ACC112 (cell line): Measurements from ENCODE around the gene PC.
A peak's percentile ranks its signal among the peaks of the same experiment; 100 is the strongest.

Experiments used
- H2AFZ ChIP-seq: fragments of 200-600 bp; sonication (generic); one replicate; pipeline ENCODE4 v1.6.0; 2017; ENCODE audit warnings: antibody characterized with exemption, low read length; ENCODE audit not compliant: unreplicated experiment
- H3K27ac ChIP-seq: fragments of 200-600 bp; sonication (generic); 2 replicates; pipeline ENCODE4 v1.5.1; 2014; ENCODE audit warnings: low read depth, mild to moderate bottlenecking, antibody characterized with exemption, low read length, moderate library complexity
- H3K27me3 ChIP-seq: fragments of 200-600 bp; sonication (generic); 2 replicates; pipeline ENCODE4 v1.6.1; 2014; ENCODE audit warnings: mild to moderate bottlenecking, antibody characterized with exemption, low read length, moderate library complexity, mixed read lengths; ENCODE audit not compliant: insufficient read depth
- H3K36me3 ChIP-seq: fragments of 200-600 bp; sonication (generic); 2 replicates; pipeline ENCODE4 v1.6.1; 2016; ENCODE audit warnings: mild to moderate bottlenecking, antibody characterized with exemption, low read length, moderate library complexity, mixed read lengths; ENCODE audit not compliant: insufficient read depth
- H3K4me1 ChIP-seq: fragments of 200-600 bp; sonication (generic); one replicate; pipeline ENCODE4 v1.6.1; 2016; ENCODE audit warnings: low read length, mixed read lengths; ENCODE audit not compliant: insufficient read depth, unreplicated experiment, control insufficient read depth
- H3K4me3 ChIP-seq: fragments of 200-600 bp; sonication (generic); 2 replicates; pipeline ENCODE4 v1.5.1; 2014; ENCODE audit warnings: mild to moderate bottlenecking, low read depth, low read length
- H3K79me2 ChIP-seq: fragments of 200-600 bp; sonication (generic); one replicate; pipeline ENCODE4 v1.6.0; 2016; ENCODE audit warnings: low read length; ENCODE audit not compliant: control insufficient read depth, unreplicated experiment, insufficient read depth

Gene PC

DNA sequence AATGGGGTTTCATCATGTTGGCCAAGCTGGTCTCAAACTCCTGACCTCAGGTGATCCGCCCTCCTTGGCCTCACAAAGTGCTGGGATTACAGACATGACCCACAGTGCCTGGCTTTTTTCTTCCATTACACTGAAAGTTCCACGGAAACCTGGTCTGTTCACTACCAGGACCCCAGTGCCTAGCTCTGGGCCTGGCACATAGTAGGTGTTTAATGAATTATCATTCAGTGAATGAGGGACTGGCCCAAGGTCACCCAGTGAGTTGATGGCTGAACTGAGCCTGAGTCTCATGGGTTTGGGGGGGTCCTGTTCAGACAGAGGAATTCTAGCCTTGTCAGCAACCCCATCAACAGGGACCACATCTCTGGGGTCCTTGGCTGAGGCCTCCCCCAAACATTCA is 20.0 kb upstream of the PC start:
- Histone ChIP-seq H3K4me1 (peaks cover 22% of the 10 kb centered on the region), H3K36me3 (peaks cover 3% of the 10 kb centered on the region; the same call in 1 of the 2 replicates), H3K4me3 (no peak overlapping the region), H3K27me3 (no peaks in the 10 kb centered on the region), H3K27ac (no peak overlapping the region), H2AFZ (no peak overlapping the region), H3K79me2 (no peaks in the 10 kb centered on the region)

DNA sequence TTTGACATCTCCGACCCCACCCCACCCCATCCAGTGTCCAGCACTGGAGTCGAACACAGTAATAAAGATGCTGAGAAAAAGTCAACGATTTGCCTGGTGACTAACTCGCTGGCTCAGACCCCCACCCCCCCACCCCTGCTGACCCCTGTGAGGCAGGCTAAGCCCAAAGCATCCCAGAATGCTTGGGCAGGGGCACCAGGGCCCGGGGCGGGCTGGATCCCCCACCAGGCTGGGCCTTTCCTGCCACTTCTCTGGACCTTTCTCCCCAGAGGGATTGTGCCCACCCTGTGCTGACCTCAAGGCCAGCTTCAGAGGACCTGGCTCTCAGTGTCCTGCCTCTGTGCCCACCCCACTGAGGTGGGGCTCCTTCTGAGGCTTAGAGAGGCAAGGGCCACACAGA is 18.7 kb upstream of the PC start:
- no peaks in the 10 kb centered on the region for H3K27me3 ChIP-seq
- no peak overlapping the region for H3K27ac ChIP-seq

DNA sequence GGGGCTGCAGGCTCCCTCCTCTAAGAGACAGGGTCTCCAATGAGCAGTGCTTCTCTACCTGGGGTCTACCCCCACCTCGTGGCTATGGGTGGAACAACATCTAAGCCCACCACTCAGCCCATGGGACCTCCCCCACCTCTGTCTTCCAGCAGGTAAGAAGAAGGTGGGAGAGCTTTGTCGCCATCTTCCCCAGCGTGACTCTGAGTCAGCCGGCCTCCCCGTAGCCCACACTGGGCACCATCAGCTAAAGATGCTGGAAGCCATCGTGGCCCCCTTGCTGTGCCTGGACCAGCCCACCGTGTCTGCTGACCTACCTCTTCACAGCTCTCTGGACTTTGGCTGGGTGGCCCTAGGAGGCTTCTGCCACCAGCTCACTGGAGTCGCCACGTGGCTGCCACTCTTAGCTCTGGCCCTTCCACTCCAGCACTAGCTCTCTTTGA is 17.9 kb upstream of the PC start:
- Histone ChIP-seq H3K36me3 (peaks cover 3% of the 10 kb centered on the region; the same call in 1 of the 2 replicates), H3K4me3 (no peak overlapping the region), H3K4me1 (peaks cover 22% of the 10 kb centered on the region), H2AFZ (no peak overlapping the region), H3K27ac (no peak overlapping the region), H3K27me3 (no peaks in the 10 kb centered on the region), H3K79me2 (no peaks in the 10 kb centered on the region)

More for the DNA sequence above, 18.7 kb upstream of the PC start:
- H2AFZ ChIP-seq: no peak overlapping the region
- no peak overlapping the region for H3K4me3 ChIP-seq
- H3K36me3 ChIP-seq: peaks cover 3% of the 10 kb centered on the region; the same call in 1 of the 2 replicates
- H3K79me2 ChIP-seq: no peaks in the 10 kb centered on the region
- peaks cover 19% of the 10 kb centered on the region for H3K4me1 ChIP-seq

DNA sequence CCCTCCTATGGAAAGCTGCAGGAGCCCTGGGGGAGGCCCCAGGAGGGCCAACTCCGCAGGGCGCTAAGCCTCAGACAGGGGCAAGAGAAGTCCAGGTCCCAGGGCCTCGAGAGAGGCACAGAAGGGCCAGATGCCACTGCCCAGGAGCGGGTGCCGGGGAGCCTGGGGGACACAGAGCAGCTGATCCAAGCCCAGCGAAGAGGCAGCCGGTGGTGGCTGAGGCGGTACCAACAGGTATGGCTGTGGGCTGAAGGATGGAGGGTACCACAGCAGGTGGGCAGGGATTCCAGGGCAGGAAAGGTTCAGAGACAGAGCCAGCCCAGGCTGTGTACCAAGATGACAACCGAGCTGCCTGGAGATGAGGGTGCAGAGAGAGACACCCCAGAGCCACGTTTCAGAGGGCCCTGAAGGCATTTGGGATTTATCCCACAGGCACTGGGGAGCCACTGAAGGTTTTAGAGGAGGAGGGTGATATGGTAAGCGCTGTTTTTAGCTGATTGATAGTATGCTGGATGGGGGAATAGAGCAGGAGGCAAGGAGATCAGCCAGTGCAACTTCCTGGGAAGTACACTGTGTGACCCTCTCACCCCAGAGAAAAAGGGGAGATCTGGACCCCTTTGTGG is 17.3 kb upstream of the PC start:
- no peak overlapping the region for H3K4me3 ChIP-seq
- no peaks in the 10 kb centered on the region for H3K27me3 ChIP-seq
- H3K27ac ChIP-seq: no peak overlapping the region
- H2AFZ ChIP-seq: no peak overlapping the region
- H3K79me2 ChIP-seq: no peaks in the 10 kb centered on the region
- H3K4me1 ChIP-seq: peaks cover 24% of the 10 kb centered on the region
- peaks cover 3% of the 10 kb centered on the region; the same call in 1 of the 2 replicates for H3K36me3 ChIP-seq

DNA sequence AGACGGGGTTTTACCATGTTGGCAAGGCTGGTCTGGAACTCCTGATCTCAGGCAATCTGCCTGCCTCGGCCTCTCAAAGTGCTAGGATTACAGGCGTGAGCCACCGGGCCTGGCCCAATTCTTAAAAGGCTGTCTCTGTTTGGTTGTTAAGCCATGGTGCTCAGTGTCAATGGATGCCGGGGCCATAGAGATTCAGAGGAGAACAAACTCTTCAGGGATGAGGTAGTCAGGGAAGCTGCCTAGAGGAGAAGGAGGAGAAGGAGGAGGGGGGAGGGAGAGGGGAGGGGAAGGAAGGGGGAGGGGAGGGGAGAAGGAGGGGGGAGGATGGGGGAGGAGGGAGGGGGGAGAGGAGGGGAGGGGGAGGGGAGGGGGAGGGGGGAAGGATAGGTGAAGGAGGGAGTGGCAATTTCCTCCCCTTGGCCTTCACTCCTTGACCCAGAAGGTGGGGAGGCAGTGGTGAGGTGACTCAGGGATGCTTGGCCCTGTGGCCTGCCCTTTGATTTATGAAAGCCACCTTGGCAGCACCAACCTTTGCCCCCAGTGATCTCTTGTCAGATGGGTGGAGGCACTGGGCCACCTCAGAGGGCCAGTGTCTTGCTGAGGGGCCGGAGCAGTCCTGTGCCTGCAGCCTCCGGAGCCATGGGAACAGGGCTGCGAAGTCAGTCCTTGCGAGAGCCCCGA is 16.7 kb upstream of the PC start, which contains the start of gene C11orf86:
TSS of gene C11orf86 (plus strand) at position 581 of the 681 bp plus-strand sequence. CDS start at position 640, 59 bp downstream.
- Histone ChIP-seq H3K79me2 (no peaks in the 10 kb centered on the region), H3K36me3 (peaks cover 3% of the 10 kb centered on the region; the same call in 1 of the 2 replicates), H2AFZ (no peak within 1 kb of the TSS), H3K27me3 (no peaks in the 10 kb centered on the region), H3K4me3 (no peak within 1 kb of the TSS), H3K27ac (no peak within 1 kb of the TSS), H3K4me1 (peaks cover 31% of the 10 kb centered on the region)

DNA sequence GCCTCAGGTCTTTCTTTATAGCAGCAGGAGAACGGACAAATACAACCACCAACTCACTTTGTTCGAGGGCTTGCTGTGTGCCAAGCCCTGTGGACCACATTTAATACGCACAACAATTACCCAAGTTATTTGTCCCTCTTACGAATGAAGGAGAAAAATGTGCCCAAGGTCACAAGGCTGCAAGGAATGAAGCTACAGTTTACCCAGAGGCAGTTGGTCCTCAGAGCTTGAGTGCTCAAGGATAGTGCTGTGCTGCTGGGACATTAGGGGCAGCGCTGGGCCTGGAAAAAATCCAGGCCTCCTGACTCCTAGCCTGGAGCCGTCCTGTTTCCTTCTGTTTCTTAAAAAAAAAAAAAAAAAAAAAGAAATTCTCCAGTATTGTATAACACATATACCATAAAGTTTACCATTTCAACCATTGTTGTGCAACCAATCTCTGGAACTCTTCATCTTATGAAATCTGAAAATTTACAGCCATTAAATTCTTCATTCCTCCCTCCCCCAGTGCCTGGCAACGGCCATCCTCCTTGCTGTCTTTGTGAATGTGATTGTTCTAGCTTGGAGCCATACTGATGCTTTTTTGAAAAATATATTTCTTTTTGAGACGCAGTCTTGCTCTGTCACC is 15.9 kb upstream of the PC start:
- Histone ChIP-seq H3K27me3 (no peaks in the 10 kb centered on the region), H3K4me3 (no peak overlapping the region), H3K36me3 (no peaks in the 10 kb centered on the region), H3K27ac (no peak overlapping the region), H2AFZ (no peak overlapping the region), H3K4me1 (peaks cover 36% of the 10 kb centered on the region), H3K79me2 (no peaks in the 10 kb centered on the region)

DNA sequence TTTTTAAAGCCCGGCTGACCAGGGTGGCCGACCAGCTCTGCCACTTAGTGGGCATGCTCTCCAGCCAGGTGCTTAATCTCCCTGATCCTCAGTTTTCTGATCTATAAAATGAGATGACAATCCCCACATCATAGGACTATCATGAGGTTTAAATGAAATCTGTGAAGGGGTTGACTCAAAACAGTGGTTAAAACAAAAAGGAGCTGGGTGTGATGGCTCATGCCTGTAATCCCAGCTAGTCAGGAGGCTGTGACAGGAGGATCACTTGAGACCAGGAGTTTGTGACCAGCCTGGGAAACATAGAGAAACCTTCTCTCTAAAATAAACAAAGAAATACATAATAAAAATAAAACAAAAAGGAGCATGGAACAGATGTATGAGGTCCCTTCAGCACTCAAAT is 13.3 kb upstream of the PC start:
- Histone ChIP-seq H3K36me3 (no peaks in the 10 kb centered on the region), H3K27me3 (no peaks in the 10 kb centered on the region), H3K4me1 (peaks cover 55% of the 10 kb centered on the region), H3K4me3 (peak overlapping the region; percentile 21; the same call in 1 of the 2 replicates), H3K79me2 (no peaks in the 10 kb centered on the region), H2AFZ (no peak overlapping the region), H3K27ac (peak overlapping the region; percentile 98)

DNA sequence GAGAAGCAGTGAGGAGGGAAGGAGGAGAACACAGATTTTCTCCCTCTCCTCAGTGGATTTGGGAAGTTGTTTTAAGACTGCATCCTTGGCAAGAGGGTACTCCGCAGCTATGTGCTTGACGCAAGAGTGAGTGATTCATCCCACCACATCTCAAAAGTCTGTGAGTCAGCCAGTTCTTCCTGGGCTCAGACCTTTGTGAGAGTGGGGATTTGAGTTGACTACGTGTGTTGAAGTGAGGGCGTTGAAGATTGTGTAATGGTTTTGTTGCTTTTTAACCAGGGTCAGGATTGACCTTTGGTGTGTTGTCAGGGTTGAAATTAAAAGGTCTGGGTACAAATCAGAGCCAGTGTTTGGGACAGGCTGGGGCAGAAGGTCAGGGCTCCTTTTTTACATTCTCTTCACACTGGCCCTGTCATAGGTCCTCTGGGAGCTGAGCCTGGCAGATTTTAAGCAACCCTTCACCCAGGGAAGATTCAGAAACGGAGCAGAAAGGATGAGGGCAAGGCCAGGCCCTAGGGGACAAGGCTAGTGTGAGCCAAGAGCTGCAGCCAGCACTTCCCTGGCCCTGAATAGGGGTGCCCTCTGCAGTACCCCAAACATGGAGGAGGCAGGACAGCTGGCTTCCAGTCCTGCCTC is 12.7 kb upstream of the PC start:
- H3K4me1 ChIP-seq: peaks cover 60% of the 10 kb centered on the region

DNA sequence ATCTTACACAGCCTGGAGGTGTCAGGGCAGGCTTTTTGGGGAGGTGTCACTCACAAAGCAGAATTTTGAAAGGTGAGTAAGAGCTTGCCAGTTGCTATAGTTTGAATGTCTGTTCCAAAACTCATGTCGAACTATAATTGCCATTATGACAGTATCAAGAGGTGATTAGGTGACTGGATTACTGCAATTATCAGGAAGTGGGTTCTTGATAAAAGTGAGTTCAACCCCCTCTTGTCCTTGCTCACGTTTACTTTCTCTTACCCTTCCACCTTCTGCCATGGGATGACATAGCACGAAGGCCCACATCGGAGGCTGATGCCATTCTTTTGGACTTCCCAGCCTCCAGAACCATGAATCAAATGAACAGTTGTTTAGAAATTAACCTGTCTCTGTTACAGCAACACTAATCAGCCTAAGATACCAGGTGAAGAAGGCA is 12.2 kb upstream of the PC start:
- H3K36me3 ChIP-seq: no peaks in the 10 kb centered on the region
- H3K4me1 ChIP-seq: peaks cover 60% of the 10 kb centered on the region
- H3K79me2 ChIP-seq: no peaks in the 10 kb centered on the region
- H2AFZ ChIP-seq: no peak overlapping the region
- H3K27ac ChIP-seq: peak overlapping the region; percentile 98
- peak overlapping the region; percentile 48; the same call in 1 of the 2 replicates for H3K4me3 ChIP-seq
- H3K27me3 ChIP-seq: no peaks in the 10 kb centered on the region

More for the DNA sequence above, 12.7 kb upstream of the PC start:
- Histone ChIP-seq H2AFZ (no peak overlapping the region), H3K36me3 (no peaks in the 10 kb centered on the region), H3K4me3 (peak overlapping the region; percentile 48; the same call in 1 of the 2 replicates), H3K27ac (peak overlapping the region; percentile 98), H3K79me2 (no peaks in the 10 kb centered on the region), H3K27me3 (no peaks in the 10 kb centered on the region)

DNA sequence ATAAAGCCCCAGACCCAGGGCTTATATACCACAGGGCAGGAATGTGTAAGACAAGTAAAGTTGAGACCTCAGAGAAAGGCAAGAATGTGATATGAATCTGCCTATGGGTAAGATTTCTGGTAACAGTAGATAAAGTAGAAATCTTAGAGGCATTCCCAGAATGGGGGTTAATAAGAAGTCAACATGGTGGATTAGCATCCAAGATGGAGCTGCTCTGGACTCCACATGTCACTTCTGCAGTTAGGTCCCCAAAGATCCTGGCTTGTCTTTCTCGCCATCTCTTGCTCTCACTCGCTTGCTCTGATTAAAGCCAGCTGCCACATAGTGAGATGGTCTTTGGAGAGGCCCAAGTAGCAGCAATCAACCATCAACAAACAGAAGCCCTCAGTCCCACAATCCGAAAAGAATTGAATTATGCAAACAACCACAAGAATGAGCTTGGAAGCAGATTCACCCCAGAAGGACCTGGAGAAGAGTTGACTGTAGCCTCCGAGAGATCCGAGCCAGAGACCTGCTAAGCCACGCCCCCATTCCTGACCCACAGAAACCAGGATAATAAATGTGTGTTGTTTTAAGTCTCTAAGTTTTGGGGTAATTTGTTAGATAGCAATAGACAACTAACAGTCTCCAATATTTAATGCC is 11.5 kb upstream of the PC start:
- Histone ChIP-seq H3K27ac (peak overlapping the region; percentile 98), H3K4me1 (peaks cover 60% of the 10 kb centered on the region), H3K36me3 (no peaks in the 10 kb centered on the region), H3K27me3 (no peaks in the 10 kb centered on the region), H2AFZ (no peak overlapping the region), H3K79me2 (no peaks in the 10 kb centered on the region), H3K4me3 (no peak overlapping the region)
